GM12865 (cell line): ENCODE data around the gene EMILIN3.

Source experiments
- DNase-seq: peaks from one replicate; pipeline ENCODE4 v3.0.0; 2010; ENCODE audit warnings: low read depth
- H3K4me3 ChIP-seq: 2 replicates; pipeline ENCODE4 v1.5.1; 2011; ENCODE audit warnings: mild to moderate bottlenecking, low read depth, low read length, control low read depth
- TF ChIP-seq, protein P1 (sequence below): IDR thresholded peaks from 2 replicates; pipeline ENCODE4 v1.5.1; 2011; ENCODE audit warnings: low read length, control low read depth, low read depth, inconsistent platforms; ENCODE audit not compliant: insufficient read depth; ENCODE audit errors: missing control alignments

Gene EMILIN3, protein sequence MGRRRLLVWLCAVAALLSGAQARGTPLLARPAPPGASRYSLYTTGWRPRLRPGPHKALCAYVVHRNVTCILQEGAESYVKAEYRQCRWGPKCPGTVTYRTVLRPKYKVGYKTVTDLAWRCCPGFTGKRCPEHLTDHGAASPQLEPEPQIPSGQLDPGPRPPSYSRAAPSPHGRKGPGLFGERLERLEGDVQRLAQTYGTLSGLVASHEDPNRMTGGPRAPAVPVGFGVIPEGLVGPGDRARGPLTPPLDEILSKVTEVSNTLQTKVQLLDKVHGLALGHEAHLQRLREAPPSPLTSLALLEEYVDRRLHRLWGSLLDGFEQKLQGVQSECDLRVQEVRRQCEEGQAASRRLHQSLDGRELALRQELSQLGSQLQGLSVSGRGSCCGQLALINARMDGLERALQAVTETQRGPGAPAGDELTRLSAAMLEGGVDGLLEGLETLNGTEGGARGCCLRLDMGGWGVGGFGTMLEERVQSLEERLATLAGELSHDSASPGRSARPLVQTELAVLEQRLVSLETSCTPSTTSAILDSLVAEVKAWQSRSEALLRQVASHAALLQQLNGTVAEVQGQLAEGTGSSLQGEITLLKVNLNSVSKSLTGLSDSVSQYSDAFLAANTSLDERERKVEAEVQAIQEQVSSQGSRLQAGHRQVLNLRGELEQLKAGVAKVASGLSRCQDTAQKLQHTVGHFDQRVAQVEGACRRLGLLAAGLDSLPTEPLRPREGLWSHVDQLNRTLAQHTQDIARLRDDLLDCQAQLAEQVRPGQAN

DNA sequence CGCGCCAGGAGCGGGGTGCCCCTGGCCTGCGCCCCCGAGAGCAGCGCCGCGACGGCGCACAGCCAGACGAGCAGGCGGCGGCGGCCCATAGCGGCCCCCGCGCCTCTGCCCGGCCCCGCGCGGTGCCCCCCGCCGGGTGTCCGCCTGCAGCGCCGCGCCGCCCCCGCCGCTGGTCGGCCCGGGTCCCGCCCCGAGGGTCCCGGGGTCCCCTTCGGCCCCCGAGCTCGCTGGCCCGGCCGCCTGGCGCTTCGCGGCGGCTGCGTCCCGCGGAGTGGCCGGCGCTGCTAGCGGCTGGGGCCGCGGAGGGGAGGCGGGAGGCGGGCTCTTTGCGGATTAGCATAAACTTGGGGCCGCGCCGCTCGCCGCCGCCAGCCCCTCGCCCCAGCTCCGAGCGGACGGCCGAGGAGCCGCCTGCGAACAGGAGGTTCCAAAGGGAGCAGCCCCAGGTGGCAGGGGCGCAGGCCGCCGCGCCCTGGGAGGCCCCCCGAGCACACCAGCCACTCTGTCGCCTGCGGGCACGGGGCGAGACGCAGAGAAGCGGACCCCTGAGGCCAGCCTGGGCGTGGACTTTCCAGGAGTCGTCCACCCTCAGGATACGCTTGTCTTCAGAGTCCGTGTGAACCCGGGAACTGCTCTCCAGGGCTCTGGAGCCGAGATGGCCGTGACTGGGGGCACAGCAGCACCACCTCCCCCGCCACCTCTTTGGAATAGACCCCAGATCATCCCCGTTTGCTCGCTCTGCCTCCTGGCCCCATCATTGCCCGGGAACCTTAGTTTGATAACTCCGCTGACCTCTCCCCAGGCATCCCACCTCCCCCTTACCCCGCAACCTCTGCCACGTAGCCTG lies at the start of gene EMILIN3:
EMILIN3 (minus strand) TSS at position 273 of the 847 bp plus-strand sequence; CDS start at position 89, 184 bp downstream.
- DNase-seq = no peak
- TF ChIP-seq, protein P1, sequence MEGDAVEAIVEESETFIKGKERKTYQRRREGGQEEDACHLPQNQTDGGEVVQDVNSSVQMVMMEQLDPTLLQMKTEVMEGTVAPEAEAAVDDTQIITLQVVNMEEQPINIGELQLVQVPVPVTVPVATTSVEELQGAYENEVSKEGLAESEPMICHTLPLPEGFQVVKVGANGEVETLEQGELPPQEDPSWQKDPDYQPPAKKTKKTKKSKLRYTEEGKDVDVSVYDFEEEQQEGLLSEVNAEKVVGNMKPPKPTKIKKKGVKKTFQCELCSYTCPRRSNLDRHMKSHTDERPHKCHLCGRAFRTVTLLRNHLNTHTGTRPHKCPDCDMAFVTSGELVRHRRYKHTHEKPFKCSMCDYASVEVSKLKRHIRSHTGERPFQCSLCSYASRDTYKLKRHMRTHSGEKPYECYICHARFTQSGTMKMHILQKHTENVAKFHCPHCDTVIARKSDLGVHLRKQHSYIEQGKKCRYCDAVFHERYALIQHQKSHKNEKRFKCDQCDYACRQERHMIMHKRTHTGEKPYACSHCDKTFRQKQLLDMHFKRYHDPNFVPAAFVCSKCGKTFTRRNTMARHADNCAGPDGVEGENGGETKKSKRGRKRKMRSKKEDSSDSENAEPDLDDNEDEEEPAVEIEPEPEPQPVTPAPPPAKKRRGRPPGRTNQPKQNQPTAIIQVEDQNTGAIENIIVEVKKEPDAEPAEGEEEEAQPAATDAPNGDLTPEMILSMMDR = no peak
- H3K4me3 ChIP-seq = no peak within 1 kb of the TSS

DNA sequence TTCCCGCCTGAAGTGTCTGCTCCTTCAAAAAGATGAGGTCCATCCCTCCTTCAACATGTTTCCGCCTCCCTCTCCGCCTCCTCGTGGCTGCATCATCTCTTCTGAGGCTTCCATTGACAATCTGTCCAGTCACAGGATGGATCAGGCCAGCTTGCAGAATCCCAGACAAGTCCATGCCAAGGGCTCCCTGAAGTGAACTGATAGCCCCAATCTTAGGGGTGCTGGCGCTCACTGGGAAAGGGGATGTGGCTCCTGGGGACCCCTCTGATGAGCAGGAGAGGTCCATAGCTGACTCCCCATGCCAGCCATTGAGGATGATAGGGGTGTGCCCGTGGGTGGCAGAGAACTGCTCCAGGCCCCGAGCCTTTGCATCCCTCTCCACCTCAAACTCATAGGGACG lies 48.6 kb upstream of the EMILIN3 start:
- no peak overlapping the region for H3K4me3 ChIP-seq
- TF ChIP-seq, protein P1 = no peak
- no peak for DNase-seq

DNA sequence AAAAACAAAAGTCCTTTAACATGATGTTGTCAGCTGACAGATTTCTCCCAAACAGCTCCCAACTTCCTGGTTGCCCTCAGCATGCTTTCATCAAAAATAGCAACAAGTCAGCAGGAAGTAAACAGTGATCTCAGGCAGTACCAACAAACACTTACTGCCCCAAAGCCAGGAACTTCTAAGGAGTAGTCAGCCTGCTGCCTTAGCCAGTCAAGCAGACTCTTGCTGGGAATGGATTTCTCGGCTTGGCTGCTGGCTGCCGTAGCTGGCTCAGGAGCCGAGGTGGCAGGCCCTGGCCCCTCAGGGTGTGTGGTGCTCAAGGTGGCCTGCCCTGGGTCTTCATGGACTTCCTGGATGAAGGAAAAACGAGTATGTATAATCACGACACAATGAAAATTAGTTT lies 46.6 kb upstream of the EMILIN3 start:
- H3K4me3 ChIP-seq = no peak overlapping the region
- TF ChIP-seq, protein P1 = no peak
- no peak for DNase-seq

DNA sequence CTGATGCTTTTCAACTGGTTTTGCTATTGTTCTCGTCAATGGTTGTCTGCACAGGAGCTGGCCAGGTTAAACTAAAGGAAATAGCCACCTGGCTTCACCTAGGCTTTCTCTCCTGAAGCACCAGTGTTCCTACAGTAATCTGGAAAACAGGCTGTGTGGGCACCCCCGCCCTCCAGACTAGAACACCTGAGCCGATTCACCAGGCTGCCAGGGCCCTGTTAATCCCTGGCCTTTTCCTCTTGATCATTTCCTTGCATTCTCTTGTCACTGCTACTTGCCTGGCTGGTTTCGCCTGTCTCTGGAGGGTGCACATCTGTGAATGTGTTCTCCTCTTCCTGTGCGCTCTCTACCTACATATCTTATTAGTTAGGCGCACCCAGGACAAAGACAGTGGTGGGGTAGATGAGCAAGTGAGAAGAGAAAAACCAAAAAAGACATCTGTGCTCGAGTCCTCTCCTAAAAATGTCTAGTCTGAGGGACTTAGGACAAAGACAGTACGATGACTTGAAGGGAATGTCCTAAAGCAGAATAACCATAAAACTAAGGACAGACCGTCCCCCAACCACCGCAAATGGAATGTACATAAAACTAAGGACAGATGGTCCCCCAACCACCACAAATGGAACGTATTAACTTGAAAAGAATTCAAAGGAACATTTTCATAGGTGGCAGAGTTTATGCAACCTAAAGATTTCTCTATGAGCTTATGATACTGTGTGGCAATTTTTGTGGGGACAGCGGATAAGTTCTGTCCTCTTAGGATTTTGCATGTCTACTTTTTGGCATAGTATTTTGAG lies 45.9 kb upstream of the EMILIN3 start:
- no peak for DNase-seq
- TF ChIP-seq, protein P1 = no peak
- no peak overlapping the region for H3K4me3 ChIP-seq

DNA sequence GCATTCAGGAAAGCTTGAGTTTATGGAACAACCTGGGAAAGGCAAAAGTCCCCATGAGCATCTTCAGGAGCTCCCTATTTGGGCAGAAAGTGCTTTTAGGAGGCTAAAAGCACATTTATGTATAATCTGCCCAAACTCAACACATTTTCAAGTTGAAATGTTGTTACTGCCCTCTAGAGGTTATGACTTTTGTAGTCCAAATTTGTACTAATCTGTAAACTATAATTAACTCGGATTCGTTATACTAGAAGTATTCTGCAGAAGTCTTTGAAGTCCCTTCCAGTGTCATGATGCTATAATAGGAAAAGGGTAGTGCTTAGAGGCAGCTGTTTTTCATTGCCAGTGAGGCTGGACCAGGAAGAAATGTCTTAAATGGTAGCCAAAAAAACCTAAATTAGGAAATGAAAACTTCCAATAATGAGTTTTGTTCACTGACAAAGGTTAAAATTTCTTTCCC lies 44.8 kb upstream of the EMILIN3 start:
- TF ChIP-seq, protein P1 = no peak
- DNase-seq = peak; percentile 10

DNA sequence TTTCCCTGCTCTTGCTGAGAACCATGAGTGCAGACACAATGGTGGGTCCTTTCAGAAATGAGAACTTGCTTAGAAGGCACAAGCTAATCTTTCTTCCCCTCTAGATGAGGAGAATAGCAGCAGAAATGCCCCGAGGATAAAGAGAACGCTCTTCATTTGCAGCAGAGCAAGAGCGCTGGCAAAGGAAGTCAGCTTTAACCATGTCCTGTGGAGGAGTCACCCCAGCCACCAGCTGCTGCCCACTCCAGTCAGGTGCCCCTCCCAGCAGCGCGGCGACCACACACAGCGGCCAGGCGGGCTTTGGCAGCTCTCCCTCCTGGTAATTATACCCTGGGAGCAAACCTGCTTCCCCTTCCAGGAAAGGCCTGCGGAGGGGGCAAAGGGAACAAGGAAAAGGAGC lies 42.4 kb upstream of the EMILIN3 start:
- DNase-seq = no peak
- TF ChIP-seq, protein P1 = no peak
- H3K4me3 ChIP-seq = no peak overlapping the region

More for the DNA sequence above, 44.8 kb upstream of the EMILIN3 start:
- no peak overlapping the region for H3K4me3 ChIP-seq
